Right ventricle myocardium inferior (tissue), 1 donor: ENCODE data around the gene VPS18. TPM values are rescaled to one million over a fixed set of nuclear protein-coding genes. Genes with fewer than 3 reads are reported as not detected.
A peak's percentile ranks its signal among the peaks of the same experiment; 100 is the strongest.

ENCODE experiments used
- ATAC-seq: fragments of 200-7000 bp; cut with Tn5 transposase; one replicate; pipeline ENCODE4 v1.9.1; 2020; ENCODE audit warnings: mild to moderate bottlenecking, moderate library complexity
- DNase-seq: peaks from one replicate; pipeline ENCODE4 v3.0.0; 2021; ENCODE audit errors: missing footprints
- intact Hi-C: fragments of 100-400 bp; cut with DNase I; formaldehyde crosslinking; loops from one replicate; pipeline ENCODE4 v1.11.0; 2022
- total RNA-seq: library from RNA; stranded (reverse); fragmentation: NEBNext Ultra II Directional; extraction: Animal tissue kit (Norgen Biotek cat#: 25700); gene quantifications from one replicate; pipeline ENCODE4 v1.2.1, GENCODE V29; 2021
- donor health status: DM: no; HTN: yes; CAD: no; lungs with severe emphysema.

VPS18 gene
- total RNA-seq, 1 donor from 2014 or later = 20.6 TPM

- intact Hi-C loops = no loop called here
- DNase-seq (no peak), ATAC-seq (no peak)
Observed at GRCh38 chr15:40863660-40864270, 30.5 kb upstream of the VPS18 start.

DNA sequence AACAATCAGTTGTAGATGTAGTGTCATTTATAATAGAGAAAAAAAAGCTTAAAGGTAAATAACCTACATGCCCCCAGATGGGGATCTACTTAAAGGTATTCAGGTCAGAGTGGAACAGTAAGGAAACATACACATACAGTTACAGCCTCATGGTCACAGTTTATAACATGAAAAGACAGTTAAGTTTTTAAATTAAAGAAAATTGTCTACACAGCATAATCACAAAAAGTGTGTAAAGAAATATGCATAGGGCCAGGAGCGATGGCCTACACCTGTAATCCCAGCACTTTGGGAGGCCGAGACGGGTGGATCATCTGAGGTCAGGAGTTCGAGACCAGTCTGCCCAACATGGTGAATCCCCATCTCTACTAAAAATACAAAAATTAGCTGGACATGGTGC is 27.1 kb upstream of the VPS18 start:
- DNase-seq (no peak), ATAC-seq (no peak)
- intact Hi-C loops = no loop called here

- DNase-seq = no peak
- no peak for ATAC-seq
- intact Hi-C loops = no loop called here
Observed at GRCh38 chr15:40869686-40870085, 24.6 kb upstream of the VPS18 start.

- intact Hi-C loops = no loop called here
- ATAC-seq = no peak
- no peak for DNase-seq
Observed at GRCh38 chr15:40870716-40871115, 23.5 kb upstream of the VPS18 start.

- intact Hi-C loops = no loop called here
- DNase-seq = no peak
- no peak for ATAC-seq
Observed at GRCh38 chr15:40871749-40872617, 22.3 kb upstream of the VPS18 start.

DNA sequence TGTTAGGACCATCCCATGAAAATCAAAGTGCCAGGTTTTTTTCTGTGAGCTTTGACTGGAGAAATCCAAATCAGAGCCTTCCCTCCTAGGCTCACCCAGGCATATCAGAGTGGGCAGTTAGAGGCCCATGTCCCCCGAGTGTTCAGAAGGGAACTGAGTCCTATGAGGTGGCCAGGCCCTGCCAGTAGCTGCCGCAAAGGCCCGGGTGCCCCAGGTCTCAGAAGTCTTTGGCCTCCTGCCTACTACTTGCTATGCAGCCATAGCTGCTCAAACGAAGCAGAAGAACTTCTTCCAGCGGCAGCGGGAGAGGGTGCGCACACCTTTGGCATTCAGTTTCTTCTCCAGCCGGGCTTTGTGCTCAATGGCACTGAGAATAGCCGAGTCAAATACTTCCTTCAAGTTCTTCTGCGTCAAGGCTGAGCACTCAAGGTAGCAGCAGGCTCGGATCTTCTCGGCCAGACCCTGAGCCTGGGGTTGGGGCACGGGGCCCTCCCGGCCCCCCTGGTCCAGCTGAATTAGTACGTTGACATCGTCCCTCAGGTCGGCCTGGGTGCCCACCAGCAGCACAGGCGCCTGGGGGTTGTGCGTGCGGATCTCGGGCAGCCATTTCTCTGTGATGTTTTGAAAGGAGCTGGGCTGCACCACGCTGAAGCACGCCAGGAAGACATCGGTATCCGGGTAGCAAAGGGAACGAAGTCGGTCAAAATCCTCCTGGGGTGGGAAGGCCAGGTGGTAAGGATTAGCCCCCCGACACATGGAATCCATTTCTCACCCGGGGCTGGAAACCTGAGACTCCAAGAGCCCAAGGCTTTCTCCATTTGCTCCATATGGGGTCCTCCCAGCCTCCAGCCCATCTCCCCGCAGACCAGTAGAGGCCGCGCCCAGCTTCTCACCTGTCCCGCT is 21.2 kb upstream of the VPS18 start:
- intact Hi-C loops = no loop called here
- DNase-seq (no peak), ATAC-seq (no peak)

GRCh38 chr15:40873694-40874561 is 20.3 kb upstream of the VPS18 start, which contains the start of gene RHOV:
Gene RHOV (minus strand): TSS chr15:40874234. CDS start chr15:40874139, 95 bp downstream.
- intact Hi-C loops = no loop called here
- ATAC-seq = peak; percentile 73
- peak; percentile 77 for DNase-seq

GRCh38 chr15:40875991-40876730 is 18.1 kb upstream of the VPS18 start:
- DNase-seq = no peak
- intact Hi-C loops = no loop called here
- no peak for ATAC-seq

- intact Hi-C loops = no loop called here
- DNase-seq (no peak), ATAC-seq (no peak)
Observed at GRCh38 chr15:40877694-40878093, 16.6 kb upstream of the VPS18 start.

DNA sequence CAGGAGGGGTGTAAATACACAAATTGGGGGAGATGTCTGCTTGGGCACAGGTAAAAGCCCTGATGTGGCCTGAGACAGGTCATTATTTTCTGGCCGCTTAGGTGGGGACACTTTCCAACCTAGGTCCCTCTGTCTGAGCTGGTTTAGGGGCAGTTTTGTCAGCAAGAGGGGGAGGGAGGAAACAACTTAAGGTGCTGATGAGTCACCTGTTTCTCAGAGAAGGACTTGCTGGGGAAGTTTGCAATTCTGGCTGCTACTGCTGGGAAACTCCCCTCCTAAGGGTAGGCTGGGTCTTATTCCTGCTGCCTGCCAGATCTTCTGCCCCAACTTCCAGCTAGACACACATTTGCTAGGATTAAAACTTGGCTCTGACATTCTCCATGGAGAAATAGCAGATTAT is 15.5 kb upstream of the VPS18 start:
- DNase-seq (no peak), ATAC-seq (no peak)
- intact Hi-C loops = no loop called here

DNA sequence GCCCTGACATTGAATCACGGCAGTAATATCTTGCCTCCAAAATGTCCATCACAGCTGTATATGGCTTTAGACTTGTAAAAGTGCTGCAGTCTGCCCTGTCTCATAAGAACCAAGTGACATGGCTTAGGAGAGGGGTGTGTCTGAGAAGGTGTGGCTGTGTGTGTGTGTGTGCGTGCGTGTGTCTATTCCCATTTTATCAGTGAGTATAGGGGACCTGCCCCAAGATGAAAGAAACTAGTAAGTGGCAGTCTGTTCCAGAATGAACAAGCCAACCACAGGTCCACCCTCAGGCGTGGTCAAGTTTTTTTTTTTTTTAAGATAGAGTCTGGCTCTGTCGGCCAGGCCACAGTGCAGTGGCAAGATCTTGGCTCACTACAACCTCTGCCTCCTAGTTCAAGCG is 14.6 kb upstream of the VPS18 start:
- intact Hi-C loops = no loop called here
- ATAC-seq (no peak), DNase-seq (no peak)

- no peak for ATAC-seq
- no peak for DNase-seq
- intact Hi-C loops = no loop called here
Observed at GRCh38 chr15:40881351-40881750, 12.9 kb upstream of the VPS18 start.

- no peak for ATAC-seq
- intact Hi-C loops = no loop called here
- no peak for DNase-seq
Observed at GRCh38 chr15:40886586-40886985, 7.7 kb upstream of the VPS18 start.

DNA sequence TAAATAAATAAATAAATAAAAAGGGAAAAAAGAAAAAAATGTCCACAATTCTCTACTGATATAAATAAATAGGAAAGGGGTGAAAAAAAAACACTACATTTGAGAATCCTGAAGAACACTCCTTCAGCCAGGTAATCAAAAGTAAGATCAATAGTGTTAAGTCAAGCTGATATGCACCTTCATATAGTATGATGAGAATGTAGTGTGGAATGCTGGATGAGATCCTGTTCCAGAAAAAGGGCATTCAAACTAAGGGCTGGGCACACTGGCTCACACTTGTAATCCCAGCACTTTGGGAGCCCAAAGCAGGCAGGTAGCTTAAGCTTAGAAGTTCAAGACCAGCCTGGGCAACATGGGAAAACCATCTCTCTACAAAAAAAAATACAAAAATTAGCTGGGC is 5.1 kb upstream of the VPS18 start:
- no peak for DNase-seq
- ATAC-seq = no peak
- intact Hi-C loops = no loop called here

GRCh38 chr15:40891138-40891537 is 3.1 kb upstream of the VPS18 start:
- DNase-seq = no peak
- ATAC-seq = no peak
- intact Hi-C loops = loop anchor here (10.0 kb wide), 1 partner anchor 376 kb away; no protein-coding TSS in a partner anchor

GRCh38 chr15:40891810-40892446 is 2.3 kb upstream of the VPS18 start:
- intact Hi-C loops = loop anchor here (2.0 to 10.0 kb wide), 2 partner anchors 107 to 377 kb away; no protein-coding TSS in a partner anchor
- no peak for DNase-seq
- ATAC-seq = no peak

GRCh38 chr15:40892447-40893012 is 1.7 kb upstream of the VPS18 start:
- intact Hi-C loops = loop anchor here (1.0 to 10.0 kb wide), 3 partner anchors 32 to 378 kb away; no protein-coding TSS in a partner anchor
- no peak for ATAC-seq
- no peak for DNase-seq
